MCF 10A (cell line): Measurements from ENCODE around the gene MLH3. TPM values are rescaled to one million over a fixed set of nuclear protein-coding genes. Genes with fewer than 3 reads are reported as not detected.

ENCODE experiments used
- BruUV-seq: library from RNA; stranded (reverse); fragments of 400-500 nt; replicated peaks from 2 replicates; lab custom pipeline; 2021; lab: Mats Ljungman, UMichigan
- CTCF ChIA-PET: fragments of 300-600 bp; sonication (Branson Sonifier 250); formaldehyde crosslinking; extraction: SDS; loops from one replicate; lab custom pipeline; 2021; ENCODE audit warnings: antibody characterized with exemption, inconsistent platforms; lab: Yijun Ruan, JAX
- POLR2A ChIA-PET: fragments of 300-600, 350-650 bp; sonication (Branson Sonifier 250); formaldehyde crosslinking; extraction: SDS; loops from one replicate; lab custom pipeline; 2020; ENCODE audit warnings: antibody characterized with exemption, inconsistent platforms; lab: Yijun Ruan, JAX
- DNase-seq: peaks from one replicate; pipeline ENCODE4 v3.0.0-alpha.2; 2018; ENCODE audit not compliant: unreplicated experiment
- H3K27ac Mint-ChIP-seq: one replicate; pipeline ENCODE4 v1.8.0; 2022; ENCODE audit warnings: mild to moderate bottlenecking, low read depth, mixed read lengths; ENCODE audit not compliant: unreplicated experiment
- H3K27me3 Mint-ChIP-seq: one replicate; pipeline ENCODE4 v1.8.0; 2022; ENCODE audit warnings: mixed read lengths; ENCODE audit not compliant: insufficient read depth, unreplicated experiment
- H3K36me3 Mint-ChIP-seq: one replicate; pipeline ENCODE4 v1.8.0; 2022; ENCODE audit warnings: mild to moderate bottlenecking, moderate library complexity, mixed read lengths; ENCODE audit not compliant: insufficient read depth, unreplicated experiment
- H3K4me1 Mint-ChIP-seq: one replicate; pipeline ENCODE4 v1.8.0; 2022; ENCODE audit warnings: mixed read lengths; ENCODE audit not compliant: insufficient read depth, unreplicated experiment
- H3K4me3 Mint-ChIP-seq: one replicate; pipeline ENCODE4 v1.8.0; 2022; ENCODE audit warnings: mild to moderate bottlenecking, moderate library complexity, mixed read lengths; ENCODE audit not compliant: unreplicated experiment
- H3K9me3 Mint-ChIP-seq: one replicate; pipeline ENCODE4 v1.8.0; 2022; ENCODE audit warnings: mixed read lengths; ENCODE audit not compliant: unreplicated experiment
- intact Hi-C: fragments of 100-400 bp; cut with micrococcal nuclease; formaldehyde crosslinking; loops from 2 replicates; pipeline ENCODE4 v1.14.1; 2022
- total RNA-seq: library from RNA; stranded (reverse); gene quantifications from 2 replicates; pipeline ENCODE4 v1.2.3, GENCODE V29; 2022
- TF ChIP-seq, protein P1 (sequence below): fragments of 200-600 bp; IDR thresholded peaks from one replicate; pipeline ENCODE4 v1.8.0; 2022; ENCODE audit warnings: antibody characterized with exemption, mild to moderate bottlenecking; ENCODE audit not compliant: unreplicated experiment

MLH3 gene
- total RNA-seq, 1 experiment from 2014 or later = 28.2 TPM

DNA sequence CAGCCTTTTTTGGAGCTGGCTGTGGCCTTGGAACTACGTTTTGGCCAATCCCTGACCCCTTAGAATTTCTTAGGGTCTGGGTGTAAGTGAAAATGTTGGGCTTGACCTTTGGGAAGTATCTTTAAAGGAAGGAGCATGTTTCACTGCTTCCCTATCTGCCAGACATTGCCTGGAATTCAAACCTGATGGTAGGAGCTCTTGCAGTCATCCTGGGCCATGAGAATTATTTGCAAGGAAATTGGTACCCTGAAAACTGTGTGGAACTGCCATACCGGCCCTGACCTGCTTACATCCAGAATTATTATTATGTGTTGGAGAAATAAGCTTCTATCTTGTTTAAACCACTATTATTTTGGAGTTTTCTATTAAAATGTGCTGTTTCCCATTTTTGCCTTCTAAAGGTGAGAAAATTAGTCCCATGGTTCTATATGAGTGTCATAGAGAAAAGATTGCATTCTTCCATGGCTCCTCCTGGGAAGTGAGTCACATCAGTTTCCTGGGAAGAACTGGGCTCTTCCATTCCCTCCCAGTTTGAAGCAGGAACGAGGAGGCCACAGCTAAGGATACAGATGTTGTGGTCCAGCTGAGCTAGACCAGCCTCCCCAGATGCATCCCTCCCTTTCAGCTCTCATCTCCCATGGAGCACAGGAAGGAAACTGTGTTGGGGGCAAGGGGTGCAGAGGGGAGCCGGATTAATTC, 86.3 kb downstream of the MLH3 start:
- BruUV-seq = no TSS peak
- ChIA-PET POLR2A (interaction anchor here (0.6 to 1.9 kb wide), 4 partner anchors 10 to 845 kb away, joined by 3 to 7 read pairs (median 3); partner anchors contain the start of genes EIF2B2 and PGF), CTCF (interaction anchor here (0.7 to 1.9 kb wide), 3 partner anchors 19 to 123 kb away, joined by 3 to 11 read pairs (median 5); no protein-coding TSS in a partner anchor)
- peak; percentile 60 for DNase-seq
- Mint-ChIP-seq H3K27me3 (no peaks in the 10 kb centered on the region), H3K4me3 (no peak overlapping the region), H3K36me3 (no peaks in the 10 kb centered on the region), H3K4me1 (peaks cover 13% of the 10 kb centered on the region), H3K27ac (no peak overlapping the region), H3K9me3 (no peaks in the 10 kb centered on the region)
- TF ChIP-seq, protein P1, sequence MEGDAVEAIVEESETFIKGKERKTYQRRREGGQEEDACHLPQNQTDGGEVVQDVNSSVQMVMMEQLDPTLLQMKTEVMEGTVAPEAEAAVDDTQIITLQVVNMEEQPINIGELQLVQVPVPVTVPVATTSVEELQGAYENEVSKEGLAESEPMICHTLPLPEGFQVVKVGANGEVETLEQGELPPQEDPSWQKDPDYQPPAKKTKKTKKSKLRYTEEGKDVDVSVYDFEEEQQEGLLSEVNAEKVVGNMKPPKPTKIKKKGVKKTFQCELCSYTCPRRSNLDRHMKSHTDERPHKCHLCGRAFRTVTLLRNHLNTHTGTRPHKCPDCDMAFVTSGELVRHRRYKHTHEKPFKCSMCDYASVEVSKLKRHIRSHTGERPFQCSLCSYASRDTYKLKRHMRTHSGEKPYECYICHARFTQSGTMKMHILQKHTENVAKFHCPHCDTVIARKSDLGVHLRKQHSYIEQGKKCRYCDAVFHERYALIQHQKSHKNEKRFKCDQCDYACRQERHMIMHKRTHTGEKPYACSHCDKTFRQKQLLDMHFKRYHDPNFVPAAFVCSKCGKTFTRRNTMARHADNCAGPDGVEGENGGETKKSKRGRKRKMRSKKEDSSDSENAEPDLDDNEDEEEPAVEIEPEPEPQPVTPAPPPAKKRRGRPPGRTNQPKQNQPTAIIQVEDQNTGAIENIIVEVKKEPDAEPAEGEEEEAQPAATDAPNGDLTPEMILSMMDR = no peak
- intact Hi-C loops = no loop called here

Other genes with a start within 250 kb of the MLH3 start
- gene PROX2, start 175.3 kb downstream of the MLH3 start, total RNA-seq = not detected in 2 replicates
- 114 and 139 TPM in 2 replicates for gene DLST, start 169.6 kb downstream of the MLH3 start, total RNA-seq
- 8.8 and 12.3 TPM in 2 replicates for gene RPS6KL1, start 128.2 kb downstream of the MLH3 start, total RNA-seq
- 1.3 and 2.1 TPM in 2 replicates for gene PGF, start 95.9 kb downstream of the MLH3 start, total RNA-seq
- 53.8 and 57.9 TPM in 2 replicates for gene EIF2B2, start 48.5 kb downstream of the MLH3 start, total RNA-seq
- gene ACYP1, start 12.6 kb upstream of the MLH3 start, total RNA-seq = 11.7 and 19.9 TPM in 2 replicates
- 1.3 and 2.2 TPM in 2 replicates for gene ZC2HC1C, start 18.2 kb upstream of the MLH3 start, total RNA-seq
- gene NEK9, start 75.6 kb upstream of the MLH3 start, total RNA-seq = 112 and 113 TPM in 2 replicates
- gene TMED10, start 125.1 kb upstream of the MLH3 start, total RNA-seq = 454 and 526 TPM in 2 replicates
- 73.1 and 139 TPM in 2 replicates for gene FOS, start 227.4 kb upstream of the MLH3 start, total RNA-seq